SU-DHL-6 (cell line): ENCODE results near the gene HSBP1.

Experiments used
- H2AFZ ChIP-seq: fragments of 200-600 bp; sonication (generic); 2 replicates; pipeline ENCODE4 v1.6.1; 2014; ENCODE audit warnings: low read depth, mild to moderate bottlenecking, moderate library complexity, mixed read lengths, antibody characterized with exemption, low read length; ENCODE audit not compliant: severe bottlenecking
- H3F3A ChIP-seq: fragments of 200-600 bp; shearing (Covaris generic); 2 replicates; pipeline ENCODE4 v1.6.0; 2016; ENCODE audit warnings: antibody characterized with exemption, mild to moderate bottlenecking; ENCODE audit not compliant: insufficient read depth
- H3K27ac ChIP-seq: fragments of 200-600 bp; sonication (generic); 2 replicates; pipeline ENCODE4 v1.5.1; 2016; ENCODE audit warnings: low read depth, mild to moderate bottlenecking, low read length, moderate library complexity, mixed read lengths
- H3K27me3 ChIP-seq: fragments of 200-600 bp; sonication (generic), shearing (Covaris generic); 2 replicates; pipeline ENCODE4 v1.6.0; 2014; ENCODE audit warnings: mild to moderate bottlenecking, low read length
- H3K36me3 ChIP-seq: fragments of 200-600 bp; sonication (generic); 2 replicates; pipeline ENCODE4 v1.6.1; 2014; ENCODE audit warnings: mild to moderate bottlenecking, low read length, mixed read lengths
- H3K4me2 ChIP-seq: fragments of 300-600, 200-600 bp; shearing (Covaris generic), sonication (generic); 2 replicates; pipeline ENCODE4 v1.6.0; 2014; ENCODE audit warnings: low read length, low read depth, mild to moderate bottlenecking; ENCODE audit not compliant: poor library complexity, severe bottlenecking
- H3K4me3 ChIP-seq: fragments of 200-600 bp; sonication (generic); 2 replicates; pipeline ENCODE4 v1.5.1; 2014; ENCODE audit warnings: antibody characterized with exemption, low read length, mild to moderate bottlenecking, mixed read lengths; ENCODE audit not compliant: insufficient read depth, poor library complexity, severe bottlenecking
- H3K79me2 ChIP-seq: fragments of 200-600 bp; sonication (generic); 2 replicates; pipeline ENCODE4 v1.6.1; 2014; ENCODE audit warnings: mild to moderate bottlenecking, low read length, moderate library complexity; ENCODE audit not compliant: insufficient read depth
- H3K9ac ChIP-seq: fragments of 200-600 bp; sonication (generic); 2 replicates; pipeline ENCODE4 v1.7.0; 2014; ENCODE audit warnings: mild to moderate bottlenecking, low read length
- H3K9me2 ChIP-seq: fragments of 200-600 bp; sonication (generic); replicated peaks from 2 replicates; pipeline ENCODE4 v1.6.1; 2014; ENCODE audit warnings: low read length; ENCODE audit not compliant: insufficient read depth
- H3K9me3 ChIP-seq: fragments of 200-600 bp; sonication (generic); 2 replicates; pipeline ENCODE4 v1.6.1; 2014; ENCODE audit warnings: low read length, mixed read lengths; ENCODE audit not compliant: insufficient read depth
- H4K20me1 ChIP-seq: fragments of 200-600 bp; sonication (generic); 2 replicates; pipeline ENCODE4 v1.6.1; 2014; ENCODE audit warnings: low read depth, mild to moderate bottlenecking, antibody characterized with exemption, low read length, moderate library complexity, mixed read lengths
- CTCF ChIP-seq: fragments of 200-600 bp; sonication (generic); IDR thresholded peaks from one replicate; pipeline ENCODE4 v1.5.1; 2017; ENCODE audit warnings: antibody characterized with exemption, mild to moderate bottlenecking, low read length, moderate library complexity; ENCODE audit not compliant: insufficient read depth, poor library complexity, severe bottlenecking
- EZH2phosphoT487 ChIP-seq: fragments of 200-600 bp; sonication (generic), shearing (Covaris generic); conservative IDR thresholded peaks from 2 replicates; pipeline ENCODE4 v1.6.1; 2018; ENCODE audit warnings: mild to moderate bottlenecking, antibody characterized with exemption, low read length, moderate library complexity, mixed read lengths

HSBP1 gene

GRCh38 chr16:83809092-83809491 lies 1.3 kb downstream of the HSBP1 start:
- peaks cover 5% of the 10 kb centered on the region for H3F3A ChIP-seq
- peak overlapping the region; percentile 69 for H3K4me2 ChIP-seq
- H3K27me3 ChIP-seq: no peaks in the 10 kb centered on the region
- H3K4me3 ChIP-seq: peak overlapping the region; percentile 91
- TF ChIP-seq EZH2phosphoT487 (no peak), CTCF (no peak)
- peaks cover 27% of the 10 kb centered on the region for H3K36me3 ChIP-seq
- peak overlapping the region; percentile 81 for H3K9ac ChIP-seq
- H3K9me3 ChIP-seq: no peaks in the 10 kb centered on the region
- no peaks in the 10 kb centered on the region for H4K20me1 ChIP-seq
- no peaks in the 10 kb centered on the region for H3K9me2 ChIP-seq
- H3K27ac ChIP-seq: no peak overlapping the region
- H2AFZ ChIP-seq: no peak overlapping the region
- peaks cover 20% of the 10 kb centered on the region for H3K79me2 ChIP-seq

GRCh38 chr16:83810901-83811300 lies 3.1 kb downstream of the HSBP1 start:
- H3K9me2 ChIP-seq: no peaks in the 10 kb centered on the region
- no peak overlapping the region for H2AFZ ChIP-seq
- TF ChIP-seq EZH2phosphoT487: no peak
- TF ChIP-seq CTCF: no peak
- no peaks in the 10 kb centered on the region for H3K27me3 ChIP-seq
- H3K79me2 ChIP-seq: peaks cover 20% of the 10 kb centered on the region
- no peaks in the 10 kb centered on the region for H4K20me1 ChIP-seq
- no peak overlapping the region for H3K4me3 ChIP-seq
- no peak overlapping the region for H3K4me2 ChIP-seq
- H3K9me3 ChIP-seq: no peaks in the 10 kb centered on the region
- peaks cover 27% of the 10 kb centered on the region for H3K36me3 ChIP-seq
- H3F3A ChIP-seq: peaks cover 10% of the 10 kb centered on the region
- H3K9ac ChIP-seq: no peak overlapping the region
- no peak overlapping the region for H3K27ac ChIP-seq

- Histone ChIP-seq H3K27ac (no peak overlapping the region), H4K20me1 (no peaks in the 10 kb centered on the region), H3K79me2 (peaks cover 10% of the 10 kb centered on the region), H3K9ac (no peak overlapping the region), H3K36me3 (peaks cover 27% of the 10 kb centered on the region), H3K9me2 (no peaks in the 10 kb centered on the region), H3K4me3 (no peak overlapping the region), H3K4me2 (no peak overlapping the region), H3K9me3 (no peaks in the 10 kb centered on the region), H3K27me3 (no peaks in the 10 kb centered on the region), H2AFZ (no peak overlapping the region), H3F3A (peaks cover 10% of the 10 kb centered on the region)
- TF ChIP-seq EZH2phosphoT487 (no peak), CTCF (no peak)
Observed at GRCh38 chr16:83813823-83814658, 6.3 kb downstream of the HSBP1 start.
